ENCODE results near the gene CCR5. TPM values are rescaled to one million over a fixed set of nuclear protein-coding genes. Genes with fewer than 3 reads are reported as not detected.
A peak's percentile ranks its signal among the peaks of the same experiment; 100 is the strongest.

CCR5 gene
- total RNA-seq, 2 donors from 2014 or later: not detected

DNA sequence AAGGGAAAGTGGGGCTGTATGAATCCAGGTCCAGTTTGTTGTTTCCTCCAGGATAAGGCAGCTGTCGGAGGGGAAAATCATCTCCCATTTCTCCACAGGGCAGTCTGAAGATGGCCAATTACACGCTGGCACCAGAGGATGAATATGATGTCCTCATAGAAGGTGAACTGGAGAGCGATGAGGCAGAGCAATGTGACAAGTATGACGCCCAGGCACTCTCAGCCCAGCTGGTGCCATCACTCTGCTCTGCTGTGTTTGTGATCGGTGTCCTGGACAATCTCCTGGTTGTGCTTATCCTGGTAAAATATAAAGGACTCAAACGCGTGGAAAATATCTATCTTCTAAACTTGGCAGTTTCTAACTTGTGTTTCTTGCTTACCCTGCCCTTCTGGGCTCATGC lies 37.2 kb downstream of the CCR5 start:
- Histone ChIP-seq H3K9me3 (ENCODE audit: control insufficient read depth, low read length) (peaks cover 1% of the 10 kb centered on the region), H3K36me3 (ENCODE audit: control insufficient read depth, insufficient read depth, low read length) (no peaks in the 10 kb centered on the region), H3K27me3 (ENCODE audit: control insufficient read depth, insufficient read depth, low read length, poor library complexity, severe bottlenecking) (no peaks in the 10 kb centered on the region), H3K27ac (ENCODE audit: low read depth, low read length) (no peak overlapping the region), H3K9ac (ENCODE audit: extremely low read depth, low read length, poor library complexity, severe bottlenecking) (no peak overlapping the region), H3K4me1 (ENCODE audit: control insufficient read depth, insufficient read depth, low read length) (no peaks in the 10 kb centered on the region), H3K4me3 (ENCODE audit: low read length) (no peak overlapping the region)
- no peak for DNase-seq
- WGBS, 2 experiments (ENCODE audit: insufficient coverage in 1 of 2, insufficient read length in 1 of 2): 90 to 91% methylated on average over 6 to 7 of the region's 7 CpGs
- H3K27me3 Mint-ChIP-seq (ENCODE audit: insufficient read depth): no peaks in the 10 kb centered on the region
- H3K36me3 Mint-ChIP-seq (ENCODE audit: low read depth): no peaks in the 10 kb centered on the region
- peaks cover 2% of the 10 kb centered on the region for H3K4me1 Mint-ChIP-seq
- no peak overlapping the region for H3K4me3 Mint-ChIP-seq
- H3K27ac Mint-ChIP-seq: no peak overlapping the region
- TF ChIP-seq, protein P1, sequence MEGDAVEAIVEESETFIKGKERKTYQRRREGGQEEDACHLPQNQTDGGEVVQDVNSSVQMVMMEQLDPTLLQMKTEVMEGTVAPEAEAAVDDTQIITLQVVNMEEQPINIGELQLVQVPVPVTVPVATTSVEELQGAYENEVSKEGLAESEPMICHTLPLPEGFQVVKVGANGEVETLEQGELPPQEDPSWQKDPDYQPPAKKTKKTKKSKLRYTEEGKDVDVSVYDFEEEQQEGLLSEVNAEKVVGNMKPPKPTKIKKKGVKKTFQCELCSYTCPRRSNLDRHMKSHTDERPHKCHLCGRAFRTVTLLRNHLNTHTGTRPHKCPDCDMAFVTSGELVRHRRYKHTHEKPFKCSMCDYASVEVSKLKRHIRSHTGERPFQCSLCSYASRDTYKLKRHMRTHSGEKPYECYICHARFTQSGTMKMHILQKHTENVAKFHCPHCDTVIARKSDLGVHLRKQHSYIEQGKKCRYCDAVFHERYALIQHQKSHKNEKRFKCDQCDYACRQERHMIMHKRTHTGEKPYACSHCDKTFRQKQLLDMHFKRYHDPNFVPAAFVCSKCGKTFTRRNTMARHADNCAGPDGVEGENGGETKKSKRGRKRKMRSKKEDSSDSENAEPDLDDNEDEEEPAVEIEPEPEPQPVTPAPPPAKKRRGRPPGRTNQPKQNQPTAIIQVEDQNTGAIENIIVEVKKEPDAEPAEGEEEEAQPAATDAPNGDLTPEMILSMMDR (conservative IDR thresholded peaks at IDR 0.05): no peak
- H3K9me3 Mint-ChIP-seq: peaks cover 2% of the 10 kb centered on the region

DNA sequence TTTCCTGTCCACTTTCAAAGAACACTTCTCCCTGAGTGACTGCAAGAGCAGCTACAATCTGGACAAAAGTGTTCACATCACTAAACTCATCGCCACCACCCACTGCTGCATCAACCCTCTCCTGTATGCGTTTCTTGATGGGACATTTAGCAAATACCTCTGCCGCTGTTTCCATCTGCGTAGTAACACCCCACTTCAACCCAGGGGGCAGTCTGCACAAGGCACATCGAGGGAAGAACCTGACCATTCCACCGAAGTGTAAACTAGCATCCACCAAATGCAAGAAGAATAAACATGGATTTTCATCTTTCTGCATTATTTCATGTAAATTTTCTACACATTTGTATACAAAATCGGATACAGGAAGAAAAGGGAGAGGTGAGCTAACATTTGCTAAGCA lies 38.1 kb downstream of the CCR5 start:
- Histone ChIP-seq H3K4me1 (ENCODE audit: control insufficient read depth, insufficient read depth, low read length) (no peaks in the 10 kb centered on the region), H3K27ac (ENCODE audit: low read depth, low read length) (no peak overlapping the region), H3K36me3 (ENCODE audit: control insufficient read depth, insufficient read depth, low read length) (no peaks in the 10 kb centered on the region), H3K27me3 (ENCODE audit: control insufficient read depth, insufficient read depth, low read length, poor library complexity, severe bottlenecking) (no peaks in the 10 kb centered on the region), H3K4me3 (ENCODE audit: low read length) (no peak overlapping the region), H3K9me3 (ENCODE audit: control insufficient read depth, low read length) (no peaks in the 10 kb centered on the region), H3K9ac (ENCODE audit: extremely low read depth, low read length, poor library complexity, severe bottlenecking) (no peak overlapping the region)
- Mint-ChIP-seq H3K9me3 (no peaks in the 10 kb centered on the region), H3K4me3 (no peak overlapping the region), H3K27ac (no peak overlapping the region), H3K27me3 (ENCODE audit: insufficient read depth) (no peaks in the 10 kb centered on the region), H3K4me1 (peaks cover 2% of the 10 kb centered on the region), H3K36me3 (ENCODE audit: low read depth) (no peaks in the 10 kb centered on the region)
- TF ChIP-seq, protein P1 (conservative IDR thresholded peaks at IDR 0.05): peak; percentile 57
- no peak for DNase-seq
- 87 to 90% methylated on average over 7 of the region's 7 CpGs for WGBS, 2 experiments (ENCODE audit: insufficient coverage in 1 of 2, insufficient read length in 1 of 2)

DNA sequence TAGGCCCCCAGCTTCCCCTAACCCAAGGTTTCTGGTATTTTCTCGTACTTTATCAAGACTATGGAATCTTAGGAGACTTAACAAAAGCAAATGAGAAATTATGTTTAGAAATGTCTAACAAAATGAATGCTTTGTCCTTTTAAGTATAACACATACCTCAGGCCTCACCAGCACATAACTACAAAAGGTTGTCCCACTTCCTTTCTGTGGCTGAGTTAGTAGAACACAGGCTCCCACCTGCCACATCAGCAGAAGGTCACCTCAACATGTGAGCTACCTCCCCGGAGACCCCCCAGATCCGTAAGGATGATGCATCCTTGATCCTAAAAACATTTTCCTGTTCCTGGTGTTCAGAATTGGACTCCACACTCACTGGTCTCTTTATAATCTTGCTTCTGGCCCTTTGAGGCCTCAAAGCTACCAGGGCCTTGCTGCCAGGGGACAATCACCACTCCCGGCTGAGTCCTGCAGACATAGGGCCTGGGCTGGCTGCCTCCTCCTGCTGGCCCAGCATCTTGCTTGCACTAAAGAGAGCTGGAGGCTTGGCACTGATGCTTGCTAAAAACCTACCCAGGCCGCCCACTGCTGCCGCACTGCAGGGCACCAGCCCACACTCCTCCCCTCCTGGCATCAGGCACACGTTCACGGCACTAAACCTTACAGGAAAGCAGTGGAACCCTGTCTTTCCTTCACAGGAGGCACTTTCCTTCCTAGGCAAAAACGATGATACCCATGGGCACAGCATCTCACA lies 39.2 kb downstream of the CCR5 start:
- Mint-ChIP-seq H3K9me3 (no peaks in the 10 kb centered on the region), H3K4me3 (no peak overlapping the region), H3K27me3 (ENCODE audit: insufficient read depth) (no peaks in the 10 kb centered on the region), H3K36me3 (ENCODE audit: low read depth) (no peaks in the 10 kb centered on the region), H3K27ac (no peak overlapping the region), H3K4me1 (peaks cover 2% of the 10 kb centered on the region)
- Histone ChIP-seq H3K9ac (ENCODE audit: extremely low read depth, low read length, poor library complexity, severe bottlenecking) (no peak overlapping the region), H3K4me3 (ENCODE audit: low read length) (no peak overlapping the region), H3K27ac (ENCODE audit: low read depth, low read length) (no peak overlapping the region), H3K9me3 (ENCODE audit: control insufficient read depth, low read length) (no peaks in the 10 kb centered on the region), H3K36me3 (ENCODE audit: control insufficient read depth, insufficient read depth, low read length) (no peaks in the 10 kb centered on the region), H3K27me3 (ENCODE audit: control insufficient read depth, insufficient read depth, low read length, poor library complexity, severe bottlenecking) (no peaks in the 10 kb centered on the region), H3K4me1 (ENCODE audit: control insufficient read depth, insufficient read depth, low read length) (no peaks in the 10 kb centered on the region)
- DNase-seq: no peak
- WGBS, 2 experiments (ENCODE audit: insufficient coverage in 1 of 2, insufficient read length in 1 of 2): 84 to 91% methylated on average over 7 to 9 of the region's 9 CpGs
- TF ChIP-seq, protein P1 (conservative IDR thresholded peaks at IDR 0.05): no peak

Measured in endodermal cell (in vitro differentiated cells).